NCI-H526 treated with DMSO at 0.1 percent for 48 hours (cell line): Measurements from ENCODE around the gene HOTAIR.

ENCODE experiments used
- DNase-seq: peaks from one replicate; lab custom pipeline; 2025; lab: John Stamatoyannopoulos, UW

HOTAIR gene

GRCh38 chr12:54000116-54001114, 25.7 kb upstream of the HOTAIR start, which contains the start of gene HOXC9:
Gene HOXC9, plus strand, starts transcription at chr12:54000161. Its CDS starts 28 bp downstream, at chr12:54000189.
- DNase-seq: no peak

- DNase-seq: no peak
Measured at GRCh38 chr12:53999559-54000115, 24.9 kb upstream of the HOTAIR start.

- no peak for DNase-seq
Measured at GRCh38 chr12:53998900-53999236, 24.1 kb upstream of the HOTAIR start.

DNA sequence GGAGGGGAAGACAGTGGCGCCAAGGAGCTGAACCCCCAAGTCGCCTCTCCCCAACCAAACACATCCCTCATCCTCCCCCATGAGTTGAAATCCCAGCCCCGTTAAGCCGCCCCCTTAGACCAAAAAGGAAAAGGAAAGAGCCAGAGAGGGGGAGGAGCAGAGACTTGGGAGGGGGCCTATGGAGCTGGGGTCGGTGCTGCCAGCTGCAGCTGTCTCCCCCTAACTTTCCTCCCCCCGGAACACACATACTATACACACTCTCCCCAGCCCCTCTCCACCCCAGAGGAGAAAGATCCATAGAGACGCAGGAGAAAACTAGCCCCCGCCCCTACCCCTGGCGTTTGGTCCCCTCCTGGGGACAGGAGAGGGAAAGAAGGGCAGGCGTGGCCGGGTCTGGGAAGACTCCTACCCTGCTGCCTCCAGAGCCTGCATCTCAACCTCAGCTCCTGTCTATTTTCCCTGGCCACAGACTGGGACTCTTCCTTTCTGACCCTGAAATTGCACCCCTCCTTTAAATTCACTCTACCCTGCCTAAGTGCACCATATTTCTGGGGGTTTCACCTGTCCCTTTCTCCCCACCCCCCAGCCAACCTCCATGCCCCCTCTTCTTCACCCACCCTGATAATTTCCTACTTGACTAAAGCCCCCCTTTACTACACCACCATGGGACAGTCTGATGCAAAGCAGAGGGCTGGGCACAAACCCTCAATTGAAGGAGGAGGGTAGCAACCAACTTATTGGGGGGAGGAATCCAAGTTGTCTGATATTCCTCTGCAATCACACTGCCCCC, 23.6 kb upstream of the HOTAIR start:
- DNase-seq: no peak

DNA sequence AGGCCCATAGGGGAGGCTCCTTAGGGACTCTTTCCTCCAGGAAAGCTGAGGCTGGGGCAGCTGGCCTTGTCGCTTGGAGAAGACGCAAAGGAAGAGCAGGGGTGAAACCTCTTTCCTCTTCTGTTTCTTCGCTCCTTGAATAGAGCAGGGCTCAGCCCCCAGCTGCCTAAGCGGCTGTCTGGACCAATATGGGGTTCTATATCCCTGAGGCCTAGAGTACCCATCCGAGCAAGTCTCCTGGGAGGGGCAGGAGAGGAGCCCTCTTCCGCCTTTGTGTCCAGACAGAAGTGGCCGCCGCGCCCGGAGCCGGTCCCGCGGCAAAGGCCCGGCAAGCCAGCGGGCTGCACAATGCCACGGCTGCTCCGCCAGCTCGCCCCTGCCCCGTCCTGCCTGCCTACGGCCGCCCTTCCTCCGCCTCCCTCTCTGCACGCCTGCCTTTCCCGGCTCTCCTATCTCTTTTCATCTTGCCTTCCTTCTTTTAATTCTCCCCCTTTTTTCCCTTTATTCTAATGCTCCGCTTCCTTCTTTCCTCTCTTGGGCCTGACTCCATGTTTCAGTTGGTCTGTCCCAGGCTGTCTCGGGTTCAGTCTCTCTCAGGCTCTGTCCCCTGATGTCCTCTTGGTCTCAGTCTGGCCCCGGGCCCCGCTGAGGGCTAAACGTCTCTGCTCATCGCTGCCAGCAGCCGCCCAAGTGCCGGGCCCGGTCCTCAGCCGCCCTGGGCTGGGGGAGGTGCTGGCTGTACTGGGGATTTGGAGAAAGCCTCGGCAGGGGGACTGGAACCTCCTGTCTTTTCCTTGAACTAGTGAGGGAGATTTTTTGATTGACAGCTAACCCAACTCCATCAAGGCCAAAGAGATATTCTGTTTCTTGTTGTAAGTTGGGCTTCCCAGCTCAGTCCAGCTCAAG, 22.7 kb upstream of the HOTAIR start:
- no peak for DNase-seq

GRCh38 chr12:53996240-53997203, 21.8 kb upstream of the HOTAIR start:
- no peak for DNase-seq

GRCh38 chr12:53995378-53996239, 20.9 kb upstream of the HOTAIR start:
- DNase-seq: no peak

DNA sequence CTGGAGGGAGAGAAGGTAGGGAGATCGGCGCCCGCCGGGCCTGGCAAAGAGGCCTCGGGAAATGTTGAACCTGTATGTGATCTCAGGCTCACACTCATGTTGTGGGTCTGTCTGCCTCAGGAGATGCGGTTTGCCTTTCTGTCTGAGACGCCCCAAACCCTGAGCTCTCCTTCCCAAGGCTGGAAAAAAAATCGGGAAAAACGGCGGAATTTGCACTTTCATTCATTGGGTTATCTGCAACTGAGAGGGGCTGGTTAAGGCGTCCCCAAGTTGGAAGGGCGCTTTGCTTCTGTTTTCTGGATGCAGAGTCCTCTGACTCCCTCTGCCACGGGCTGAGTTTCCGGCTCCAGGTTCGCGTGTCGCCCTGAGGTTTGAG, 20.2 kb upstream of the HOTAIR start:
- no peak for DNase-seq

GRCh38 chr12:53994264-53995001, 19.7 kb upstream of the HOTAIR start:
- no peak for DNase-seq

GRCh38 chr12:53994009-53994263, 19.2 kb upstream of the HOTAIR start:
- DNase-seq: no peak

- no peak for DNase-seq
Measured at GRCh38 chr12:53993162-53994008, 18.6 kb upstream of the HOTAIR start.

- no peak for DNase-seq
Measured at GRCh38 chr12:53992377-53992889, 17.7 kb upstream of the HOTAIR start.

DNA sequence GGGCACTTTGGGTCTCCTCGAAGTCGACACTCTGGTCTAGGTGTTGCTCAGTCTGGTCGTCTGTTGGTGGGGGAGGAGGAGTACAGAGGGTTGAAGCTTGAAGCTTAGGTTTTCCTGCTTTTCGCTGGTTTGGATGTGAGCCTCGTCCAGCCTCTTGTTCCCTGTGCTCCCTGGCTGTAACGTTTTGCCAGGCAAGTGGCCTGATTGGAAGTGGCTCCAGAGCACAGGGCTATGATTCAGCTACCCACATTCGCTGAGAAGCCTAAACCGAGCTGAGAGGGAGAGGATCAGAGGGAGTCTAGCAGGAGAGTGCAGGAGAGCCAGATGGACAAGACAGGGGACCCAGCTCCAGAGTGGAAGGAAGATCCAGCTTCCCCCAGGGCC, 16.3 kb upstream of the HOTAIR start:
- no peak for DNase-seq

DNA sequence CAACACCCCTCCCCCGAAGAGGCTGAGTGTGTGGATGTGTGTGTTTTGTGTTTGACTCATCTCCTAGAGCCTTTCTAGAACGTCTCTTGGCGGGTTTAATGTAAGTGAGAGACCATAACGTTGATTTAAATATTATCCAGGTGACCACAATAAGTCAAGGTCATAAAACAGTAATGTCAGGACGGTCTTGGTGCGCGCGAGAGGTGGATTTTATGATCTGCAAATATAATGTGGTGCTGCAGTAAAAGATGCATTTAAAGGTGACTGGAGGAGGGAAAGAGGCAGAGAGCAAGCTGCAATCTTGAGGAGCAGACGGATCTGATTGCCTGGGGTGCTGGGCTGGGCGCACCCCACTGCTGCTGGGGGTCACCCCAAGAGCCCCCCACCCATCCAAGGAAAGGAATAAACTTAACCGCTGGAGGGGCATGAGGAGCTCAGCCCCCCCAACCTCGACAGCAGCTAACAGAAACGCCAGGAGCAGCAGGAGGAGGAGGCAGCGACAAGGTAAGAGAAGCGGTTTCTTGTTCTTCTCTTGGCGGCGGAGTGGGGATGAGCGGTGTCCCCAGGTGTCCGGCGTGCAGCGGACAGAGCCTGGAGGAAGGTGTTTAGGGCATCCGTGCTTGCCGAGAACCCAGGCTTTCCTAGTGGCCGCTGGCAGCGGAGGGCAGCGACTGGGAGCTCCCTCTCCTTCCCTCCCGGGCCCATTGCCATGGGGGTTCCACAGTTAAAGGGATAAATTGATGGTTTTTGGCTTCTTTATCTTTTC, 15.7 kb upstream of the HOTAIR start:
- no peak for DNase-seq

GRCh38 chr12:53989227-53990113, 14.7 kb upstream of the HOTAIR start:
- DNase-seq: no peak
